Epithelial cell of prostate (primary cell): ENCODE results near the gene UNC80.

Experiments
- DNase-seq: peaks from one replicate; pipeline ENCODE4 v3.0.0-alpha.2; 2011; ENCODE audit warnings: low read depth, low spot score
- H3K27ac ChIP-seq: fragments of 450-650 bp; 2 replicates; pipeline ENCODE4 v1.5.1; 2017; ENCODE audit warnings: mild to moderate bottlenecking

The UNC80 gene

GRCh38 chr2:209908511-209908910 lies 136.9 kb downstream of the UNC80 start:
- H3K27ac ChIP-seq, result no peak overlapping the region
- no peak for DNase-seq

- no peak for DNase-seq
- no peak overlapping the region for H3K27ac ChIP-seq
These were observed 139.9 kb downstream of the UNC80 start for GRCh38 chr2:209911486-209911885.

GRCh38 chr2:209913786-209914345 lies 142.2 kb downstream of the UNC80 start:
- DNase-seq, result no peak
- no peak overlapping the region for H3K27ac ChIP-seq

- DNase-seq, result no peak
These were observed 145.6 kb downstream of the UNC80 start for GRCh38 chr2:209917154-209917771.

GRCh38 chr2:209918251-209918650 lies 146.6 kb downstream of the UNC80 start:
- no peak for DNase-seq
- H3K27ac ChIP-seq, result no peak overlapping the region

More at GRCh38 chr2:209917154-209917771, 145.6 kb downstream of the UNC80 start:
- H3K27ac ChIP-seq, result no peak overlapping the region

GRCh38 chr2:209922116-209922515 lies 150.5 kb downstream of the UNC80 start:
- no peak for DNase-seq

GRCh38 chr2:209929369-209929768 lies 157.7 kb downstream of the UNC80 start:
- H3K27ac ChIP-seq, result no peak overlapping the region
- no peak for DNase-seq

More at GRCh38 chr2:209922116-209922515, 150.5 kb downstream of the UNC80 start:
- H3K27ac ChIP-seq, result no peak overlapping the region

GRCh38 chr2:209933499-209934483 lies 162.2 kb downstream of the UNC80 start:
- H3K27ac ChIP-seq, result peak overlapping the region; percentile 13
- DNase-seq, result peak; percentile 2

- no peak overlapping the region for H3K27ac ChIP-seq
- DNase-seq, result no peak
These were observed 164.6 kb downstream of the UNC80 start for GRCh38 chr2:209936106-209936666.

- H3K27ac ChIP-seq, result no peak overlapping the region
- DNase-seq, result no peak
These were observed 166.3 kb downstream of the UNC80 start for GRCh38 chr2:209937893-209938292.

- H3K27ac ChIP-seq, result no peak overlapping the region
- no peak for DNase-seq
These were observed 167.3 kb downstream of the UNC80 start for GRCh38 chr2:209938906-209939305.

GRCh38 chr2:209940936-209941335 lies 169.3 kb downstream of the UNC80 start:
- H3K27ac ChIP-seq, result no peak overlapping the region
- no peak for DNase-seq

- H3K27ac ChIP-seq, result peak overlapping the region; percentile 27
- no peak for DNase-seq
These were observed 170.8 kb downstream of the UNC80 start for GRCh38 chr2:209942426-209942825.

- H3K27ac ChIP-seq, result peak overlapping the region; percentile 27
- no peak for DNase-seq
These were observed 171.4 kb downstream of the UNC80 start for GRCh38 chr2:209942936-209943605.

- DNase-seq, result no peak
- peak overlapping the region; percentile 27 for H3K27ac ChIP-seq
These were observed 172.1 kb downstream of the UNC80 start for GRCh38 chr2:209943776-209944175.

- DNase-seq, result peak; percentile 3
These were observed 174.9 kb downstream of the UNC80 start for GRCh38 chr2:209946539-209946938.

GRCh38 chr2:209956271-209956670 lies 184.6 kb downstream of the UNC80 start:
- DNase-seq, result no peak
- H3K27ac ChIP-seq, result no peak overlapping the region

More at GRCh38 chr2:209946539-209946938, 174.9 kb downstream of the UNC80 start:
- no peak overlapping the region for H3K27ac ChIP-seq

GRCh38 chr2:209958016-209958415 lies 186.4 kb downstream of the UNC80 start:
- DNase-seq, result no peak
- H3K27ac ChIP-seq, result no peak overlapping the region

- no peak overlapping the region for H3K27ac ChIP-seq
- DNase-seq, result no peak
These were observed 188.4 kb downstream of the UNC80 start for GRCh38 chr2:209960045-209960444.
